Ovary (tissue), 9 donors: ENCODE measurements around the gene BBIP1. TPM values are rescaled to one million over a fixed set of nuclear protein-coding genes. Genes with fewer than 3 reads are reported as not detected.

Source experiments
- DNase-seq, 5 donors: peaks; one replicate each; pipeline ENCODE4 v3.0.0-alpha.2; 2019 to 2020
- H3K27ac ChIP-seq, 2 donors: fragments of 200-600 bp; one replicate each; pipeline versions ENCODE4 v1.5.1 to v1.8.0; 2019 to 2022
- H3K27me3 ChIP-seq: fragments of 200-600 bp; one replicate; pipeline ENCODE4 v1.8.0; 2022
- H3K36me3 ChIP-seq: fragments of 200-600 bp; sonication (generic); one replicate; pipeline ENCODE4 v1.5.1; 2019
- H3K4me1 ChIP-seq: one replicate; pipeline ENCODE4 v1.8.1; 2013; ENCODE audit warnings: mild to moderate bottlenecking, moderate library complexity; ENCODE audit not compliant: insufficient read depth
- H3K4me3 ChIP-seq: fragments of 200-600 bp; sonication (generic); one replicate; pipeline ENCODE4 v1.5.1; 2017
- H3K9me3 ChIP-seq, 2 donors: fragments of 200-600 bp in 1 of 2; sonication (generic) in 1 of 2; one replicate each; pipeline versions ENCODE4 v1.5.1 to v1.8.1; 2013 to 2019; ENCODE audit warnings: mild to moderate bottlenecking in 1 of 2, moderate library complexity in 1 of 2
- EP300 ChIP-seq: sonication (generic); formaldehyde crosslinking; IDR thresholded peaks from one replicate; pipeline ENCODE4 v1.6.1; 2017; ENCODE audit warnings: antibody characterized with exemption
- POLR2A ChIP-seq: fragments of 450-650 bp; IDR thresholded peaks from one replicate; pipeline ENCODE4 v1.6.1; 2017; ENCODE audit warnings: antibody characterized with exemption, mild to moderate bottlenecking, moderate library complexity
- WGBS, 3 donors: extraction: QIAGEN DNeasy Blood & Tissue Kit in 1 of 3; methylation state at CpG; one replicate each; pipeline versions ENCODE4 v1.1.5 to v1.1.7; 2013 to 2017; 5-methylcytosine and 5-hydroxymethylcytosine counted together
- intact Hi-C, 4 donors: fragments of 100-400 bp; cut with DNase I; formaldehyde crosslinking; loops; one replicate each; pipeline versions ENCODE4 v1.11.0 to v1.15.1; 2022 to 2023
- polyA plus RNA-seq, 2 donors: library from polyadenylated mRNA; stranded (reverse); fragments of 200-250 nt in 1 of 2; fragments of 350-450 nt in 1 of 2; fragmentation: Illumina TruSeq in 1 of 2; extraction: RNeasy Lipid Tissue Mini Kit (QIAGEN cat#74804) in 1 of 2; gene quantifications; one replicate each; pipeline ENCODE4 v1.2.3, GENCODE V29; 2013 to 2014
- total RNA-seq, 7 donors: library from RNA; depleted of rRNA in 2 of 7; stranded (reverse); fragments of >200 nt in 2 of 7; fragmentation: NEBNext Ultra II Directional in 3 of 7; extraction: Animal tissue kit (Norgen Biotek cat#: 25700) in 3 of 7; gene quantifications; one replicate each; pipeline versions ENCODE4 v1.1.0 to v1.2.4, GENCODE V29; 2016 to 2023
- TF ChIP-seq, protein P1 (sequence below), 3 donors: fragments of 450-650 bp in 2 of 3; fragments of 200-600 bp in 1 of 3; IDR thresholded peaks; one replicate each; pipeline versions ENCODE4 v1.5.1 to v1.8.0; 2016 to 2022; ENCODE audit warnings: antibody characterized with exemption in 3 of 3, mild to moderate bottlenecking in 1 of 3
- donor health status: DM: no; HTN: no; CAD: no; lungs with moderate emphysema.
- donor health status: DM: no; HTN: no; CAD: no.
- donor health status: Bipolar disorder and iron deficiency.
- donor health status: DM: yes; HTN: yes; CAD: no.
- donor health status: DM: no; HTN: no; CAD: no.
- donor health status: DM: yes; HTN: yes; CAD: no.

Gene BBIP1
- total and polyA plus RNA-seq, 9 donors: 22.0 to 40.5 (median 30.5) TPM

DNA sequence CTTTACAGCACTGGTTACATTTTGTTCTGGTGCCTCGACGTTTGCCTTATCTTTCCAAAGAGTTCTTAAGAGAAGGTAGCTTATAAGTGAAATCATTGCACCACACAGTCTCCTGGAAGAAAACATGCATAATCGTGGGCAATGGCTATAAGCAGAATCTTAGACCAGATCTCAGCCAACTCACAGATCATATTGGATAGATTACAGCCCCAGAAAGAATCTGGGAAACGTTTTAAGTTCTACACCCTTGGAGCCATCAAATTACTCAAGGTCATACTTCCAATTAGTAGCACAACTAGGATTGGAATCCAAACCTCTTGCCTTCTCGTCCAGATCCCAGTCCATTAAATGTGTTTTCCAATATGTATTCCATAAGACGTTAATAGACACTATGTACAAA, 56.0 kb downstream of the BBIP1 start:
- DNase-seq: no peak
- H3K36me3 ChIP-seq: no peaks in the 10 kb centered on the region
- no peaks in the 10 kb centered on the region for H3K27me3 ChIP-seq
- no peak for TF ChIP-seq POLR2A
- TF ChIP-seq, protein P1, sequence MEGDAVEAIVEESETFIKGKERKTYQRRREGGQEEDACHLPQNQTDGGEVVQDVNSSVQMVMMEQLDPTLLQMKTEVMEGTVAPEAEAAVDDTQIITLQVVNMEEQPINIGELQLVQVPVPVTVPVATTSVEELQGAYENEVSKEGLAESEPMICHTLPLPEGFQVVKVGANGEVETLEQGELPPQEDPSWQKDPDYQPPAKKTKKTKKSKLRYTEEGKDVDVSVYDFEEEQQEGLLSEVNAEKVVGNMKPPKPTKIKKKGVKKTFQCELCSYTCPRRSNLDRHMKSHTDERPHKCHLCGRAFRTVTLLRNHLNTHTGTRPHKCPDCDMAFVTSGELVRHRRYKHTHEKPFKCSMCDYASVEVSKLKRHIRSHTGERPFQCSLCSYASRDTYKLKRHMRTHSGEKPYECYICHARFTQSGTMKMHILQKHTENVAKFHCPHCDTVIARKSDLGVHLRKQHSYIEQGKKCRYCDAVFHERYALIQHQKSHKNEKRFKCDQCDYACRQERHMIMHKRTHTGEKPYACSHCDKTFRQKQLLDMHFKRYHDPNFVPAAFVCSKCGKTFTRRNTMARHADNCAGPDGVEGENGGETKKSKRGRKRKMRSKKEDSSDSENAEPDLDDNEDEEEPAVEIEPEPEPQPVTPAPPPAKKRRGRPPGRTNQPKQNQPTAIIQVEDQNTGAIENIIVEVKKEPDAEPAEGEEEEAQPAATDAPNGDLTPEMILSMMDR (IDR thresholded peaks at IDR 0.05): no peak
- TF ChIP-seq EP300: no peak
- WGBS, 3 donors: 67 to 75% (median 68%) methylated on average over 6 of the region's 6 CpGs
- H3K4me1 ChIP-seq: peaks cover 10% of the 10 kb centered on the region
- intact Hi-C loops: no loop called here
- H3K27ac ChIP-seq: no peak overlapping the region
- no peak overlapping the region for H3K4me3 ChIP-seq
- H3K9me3 ChIP-seq: no peaks in the 10 kb centered on the region

DNA sequence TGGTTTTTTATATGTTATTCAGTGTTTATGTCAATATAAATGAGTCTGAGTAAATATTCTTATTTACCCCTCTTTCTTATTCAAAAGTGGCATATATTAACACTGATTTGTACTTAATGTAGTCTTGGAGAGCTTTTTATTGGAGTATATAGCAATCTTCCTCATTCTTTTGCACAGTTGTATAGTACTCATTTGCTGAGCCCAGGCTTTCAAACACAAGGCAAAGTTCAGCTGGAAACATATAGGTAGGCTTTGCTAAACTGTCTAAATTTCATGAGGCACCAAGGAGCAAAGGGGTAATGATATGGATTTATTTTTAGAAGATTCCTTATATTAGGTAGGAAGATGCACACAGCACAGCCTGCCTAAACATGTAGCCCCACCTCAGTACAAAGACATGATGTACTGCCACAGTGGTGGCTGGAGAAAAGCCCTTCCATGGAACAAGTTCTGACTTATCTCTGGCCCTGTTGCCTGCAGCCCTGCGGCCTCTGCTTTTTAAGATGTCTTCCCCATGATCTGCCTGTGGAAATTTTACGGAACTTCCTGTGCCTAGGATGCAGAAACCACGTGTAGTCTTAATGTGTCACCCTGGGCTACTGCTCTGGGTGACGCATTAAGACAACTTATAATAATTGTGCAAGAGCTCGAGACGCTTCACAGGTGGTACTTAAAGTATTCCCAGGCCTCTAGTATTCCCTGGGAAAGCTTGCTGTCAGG, 56.9 kb downstream of the BBIP1 start:
- peaks cover 18% of the 10 kb centered on the region for H3K4me1 ChIP-seq
- intact Hi-C loops: no loop called here

DNA sequence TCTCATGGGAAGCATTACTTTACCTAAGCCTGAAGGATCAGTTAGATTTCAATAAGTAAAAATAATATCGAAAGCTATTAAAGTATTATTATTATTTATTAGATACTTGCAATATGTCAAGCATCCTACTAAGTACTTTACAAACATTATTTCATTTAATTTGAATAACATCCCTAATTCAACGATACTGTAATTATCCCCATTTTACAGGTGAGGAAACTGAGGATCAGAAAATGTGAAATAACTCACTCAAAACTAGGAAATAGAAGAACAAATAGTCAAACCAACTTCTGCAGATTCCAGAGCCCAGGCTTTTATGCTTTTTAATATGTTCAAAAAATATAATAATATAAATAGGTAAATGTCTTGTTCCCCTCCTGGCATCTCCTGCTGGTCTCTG, 57.5 kb downstream of the BBIP1 start:
- Histone ChIP-seq H3K4me1 (peaks cover 18% of the 10 kb centered on the region), H3K9me3 (no peaks in the 10 kb centered on the region), H3K27me3 (no peaks in the 10 kb centered on the region), H3K36me3 (no peaks in the 10 kb centered on the region), H3K27ac (no peak overlapping the region), H3K4me3 (no peak overlapping the region)
- intact Hi-C loops: no loop called here
- TF ChIP-seq, protein P1 (IDR thresholded peaks at IDR 0.05): no peak
- TF ChIP-seq POLR2A: no peak
- TF ChIP-seq EP300: no peak
- no peak for DNase-seq
- 96 to 99% (median 98%) methylated on average over 2 of the region's 2 CpGs for WGBS, 3 donors

More for the DNA sequence above, 56.9 kb downstream of the BBIP1 start:
- no peak overlapping the region for H3K27ac ChIP-seq
- no peak for TF ChIP-seq EP300
- TF ChIP-seq, protein P1 (IDR thresholded peaks at IDR 0.05): no peak
- TF ChIP-seq POLR2A: no peak
- WGBS, 3 donors: 87 to 91% (median 90%) methylated on average over 6 of the region's 6 CpGs
- no peaks in the 10 kb centered on the region for H3K9me3 ChIP-seq
- H3K36me3 ChIP-seq: no peaks in the 10 kb centered on the region
- H3K4me3 ChIP-seq: no peak overlapping the region
- H3K27me3 ChIP-seq: no peaks in the 10 kb centered on the region
- no peak for DNase-seq

DNA sequence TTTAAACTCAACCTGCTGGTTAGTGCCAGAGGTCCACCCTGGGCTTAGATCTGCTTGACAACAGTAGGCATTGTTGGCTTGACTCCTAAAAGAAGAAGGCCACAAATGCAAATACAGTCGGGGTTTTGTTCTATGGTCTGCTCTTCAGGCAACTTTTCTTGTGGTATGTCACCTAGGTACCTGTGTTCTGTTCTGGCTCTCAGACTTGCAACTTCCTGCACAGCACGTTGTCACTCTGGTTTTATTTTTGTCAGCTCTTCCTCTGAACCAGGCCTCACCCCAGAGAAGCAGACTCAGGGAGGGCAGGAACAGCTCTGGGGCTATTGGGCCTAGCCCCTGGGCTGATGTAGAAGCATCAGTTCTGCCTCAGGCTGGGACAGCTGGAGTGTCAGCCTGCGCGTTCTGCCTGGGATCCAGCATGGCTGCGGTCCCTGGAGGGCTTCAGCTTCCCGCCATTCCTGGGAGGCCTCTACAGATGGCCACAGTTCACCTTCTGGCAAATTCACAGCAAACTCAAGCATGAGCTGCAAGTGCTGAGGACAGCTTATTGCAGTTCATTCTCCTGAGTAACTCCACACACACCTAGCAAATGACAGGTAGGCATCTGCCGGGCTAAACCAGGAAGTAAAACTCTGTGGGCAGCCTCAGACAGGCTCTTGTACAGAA, 58.3 kb downstream of the BBIP1 start:
- TF ChIP-seq POLR2A (no peak), EP300 (no peak)
- TF ChIP-seq, protein P1 (IDR thresholded peaks at IDR 0.05): no peak
- intact Hi-C loops: no loop called here
- Histone ChIP-seq H3K9me3 (no peaks in the 10 kb centered on the region), H3K4me3 (no peak overlapping the region), H3K4me1 (peaks cover 18% of the 10 kb centered on the region), H3K27me3 (no peaks in the 10 kb centered on the region), H3K27ac (no peak overlapping the region), H3K36me3 (no peaks in the 10 kb centered on the region)
- WGBS, 3 donors: 87 to 90% (median 89%) methylated on average over 7 of the region's 7 CpGs
- no peak for DNase-seq
